Measurements from ENCODE around the gene BRD9.
"Not testable (repeated sequence)": the region's sequence is repeated elsewhere in the genome, so short reads cannot be mapped to it uniquely, and the experiment has no call there.

BRD9 gene

GRCh38 chr5:926417-927171 is 34.0 kb upstream of the BRD9 start:
- in situ Hi-C loops (cut with MboI; ENCODE audit: low sequenced_read_pairs), result loop anchor here (25.0 kb wide), 1 partner anchor 211 kb away; no protein-coding TSS in a partner anchor

- in situ Hi-C loops (cut with MboI; ENCODE audit: low sequenced_read_pairs), result no loop called here
Measured at GRCh38 chr5:923281-923873, 30.8 kb upstream of the BRD9 start.

GRCh38 chr5:922436-923280 is 30.1 kb upstream of the BRD9 start:
- in situ Hi-C loops (cut with MboI; ENCODE audit: low sequenced_read_pairs), result no loop called here

GRCh38 chr5:921456-922435 is 29.1 kb upstream of the BRD9 start:
- in situ Hi-C loops (cut with MboI; ENCODE audit: low sequenced_read_pairs), result no loop called here

GRCh38 chr5:920321-920720 is 27.7 kb upstream of the BRD9 start:
- in situ Hi-C loops (cut with MboI; ENCODE audit: low sequenced_read_pairs), result no loop called here

GRCh38 chr5:919356-920000 is 26.9 kb upstream of the BRD9 start:
- in situ Hi-C loops (cut with MboI; ENCODE audit: low sequenced_read_pairs), result no loop called here

- in situ Hi-C loops (cut with MboI; ENCODE audit: low sequenced_read_pairs), result not testable (repeated sequence)
Measured at GRCh38 chr5:918717-919116, 26.1 kb upstream of the BRD9 start.

GRCh38 chr5:916441-917293 is 24.1 kb upstream of the BRD9 start:
- in situ Hi-C loops (cut with MboI; ENCODE audit: low sequenced_read_pairs), result no loop called here

GRCh38 chr5:915946-916345 is 23.3 kb upstream of the BRD9 start:
- in situ Hi-C loops (cut with MboI; ENCODE audit: low sequenced_read_pairs), result no loop called here

- in situ Hi-C loops (cut with MboI; ENCODE audit: low sequenced_read_pairs), result not testable (repeated sequence)
Measured at GRCh38 chr5:915346-915745, 22.7 kb upstream of the BRD9 start.

- in situ Hi-C loops (cut with MboI; ENCODE audit: low sequenced_read_pairs), result no loop called here
Measured at GRCh38 chr5:914612-915011, 22.0 kb upstream of the BRD9 start.

GRCh38 chr5:914174-914573 is 21.6 kb upstream of the BRD9 start:
- in situ Hi-C loops (cut with MboI; ENCODE audit: low sequenced_read_pairs), result no loop called here

- in situ Hi-C loops (cut with MboI; ENCODE audit: low sequenced_read_pairs), result no loop called here
Measured at GRCh38 chr5:912280-913091, 19.9 kb upstream of the BRD9 start.

- in situ Hi-C loops (cut with MboI; ENCODE audit: low sequenced_read_pairs), result no loop called here
Measured at GRCh38 chr5:911601-912000, 19.0 kb upstream of the BRD9 start.

GRCh38 chr5:910769-911160 is 18.2 kb upstream of the BRD9 start:
- in situ Hi-C loops (cut with MboI; ENCODE audit: low sequenced_read_pairs), result no loop called here

GRCh38 chr5:909994-910768 is 17.6 kb upstream of the BRD9 start:
- in situ Hi-C loops (cut with MboI; ENCODE audit: low sequenced_read_pairs), result no loop called here

GRCh38 chr5:909086-909485 is 16.5 kb upstream of the BRD9 start:
- in situ Hi-C loops (cut with MboI; ENCODE audit: low sequenced_read_pairs), result no loop called here

GRCh38 chr5:908172-908571 is 15.6 kb upstream of the BRD9 start:
- in situ Hi-C loops (cut with MboI; ENCODE audit: low sequenced_read_pairs), result no loop called here

Data from HL-60/S4 (cell line).